Measurements from ENCODE around the gene ENO1. TPM values are rescaled to one million over a fixed set of nuclear protein-coding genes. Genes with fewer than 3 reads are reported as not detected.
"Not testable (repeated sequence)": the region's sequence is repeated elsewhere in the genome, so short reads cannot be mapped to it uniquely, and the experiment has no call there.

ENO1 gene
- total RNA-seq, 6 experiments from 2014 or later: 1,376 to 1,744 (median 1,709) TPM

GRCh38 chr1:8902765-8903164 is 24.3 kb upstream of the ENO1 start:
- peaks cover 6% of the 10 kb centered on the region; the same call in 1 of the 2 replicates for H3K9me3 Mint-ChIP-seq
- peaks cover 5% of the 10 kb centered on the region; the same call in 1 of the 2 replicates for H3K36me3 Mint-ChIP-seq (ENCODE audit: low read depth)
- H3K27ac Mint-ChIP-seq: peak overlapping the region; percentile 88
- H3K4me1 Mint-ChIP-seq (ENCODE audit: low read depth): peaks cover 55% of the 10 kb centered on the region
- peak; percentile 71 for DNase-seq
- TF ChIP-seq, protein P1, sequence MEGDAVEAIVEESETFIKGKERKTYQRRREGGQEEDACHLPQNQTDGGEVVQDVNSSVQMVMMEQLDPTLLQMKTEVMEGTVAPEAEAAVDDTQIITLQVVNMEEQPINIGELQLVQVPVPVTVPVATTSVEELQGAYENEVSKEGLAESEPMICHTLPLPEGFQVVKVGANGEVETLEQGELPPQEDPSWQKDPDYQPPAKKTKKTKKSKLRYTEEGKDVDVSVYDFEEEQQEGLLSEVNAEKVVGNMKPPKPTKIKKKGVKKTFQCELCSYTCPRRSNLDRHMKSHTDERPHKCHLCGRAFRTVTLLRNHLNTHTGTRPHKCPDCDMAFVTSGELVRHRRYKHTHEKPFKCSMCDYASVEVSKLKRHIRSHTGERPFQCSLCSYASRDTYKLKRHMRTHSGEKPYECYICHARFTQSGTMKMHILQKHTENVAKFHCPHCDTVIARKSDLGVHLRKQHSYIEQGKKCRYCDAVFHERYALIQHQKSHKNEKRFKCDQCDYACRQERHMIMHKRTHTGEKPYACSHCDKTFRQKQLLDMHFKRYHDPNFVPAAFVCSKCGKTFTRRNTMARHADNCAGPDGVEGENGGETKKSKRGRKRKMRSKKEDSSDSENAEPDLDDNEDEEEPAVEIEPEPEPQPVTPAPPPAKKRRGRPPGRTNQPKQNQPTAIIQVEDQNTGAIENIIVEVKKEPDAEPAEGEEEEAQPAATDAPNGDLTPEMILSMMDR (IDR thresholded peaks at IDR 0.05): peak; percentile 67
- no peaks in the 10 kb centered on the region for H3K27me3 Mint-ChIP-seq (ENCODE audit: insufficient read depth)
- H3K4me3 Mint-ChIP-seq: no peak overlapping the region

DNA sequence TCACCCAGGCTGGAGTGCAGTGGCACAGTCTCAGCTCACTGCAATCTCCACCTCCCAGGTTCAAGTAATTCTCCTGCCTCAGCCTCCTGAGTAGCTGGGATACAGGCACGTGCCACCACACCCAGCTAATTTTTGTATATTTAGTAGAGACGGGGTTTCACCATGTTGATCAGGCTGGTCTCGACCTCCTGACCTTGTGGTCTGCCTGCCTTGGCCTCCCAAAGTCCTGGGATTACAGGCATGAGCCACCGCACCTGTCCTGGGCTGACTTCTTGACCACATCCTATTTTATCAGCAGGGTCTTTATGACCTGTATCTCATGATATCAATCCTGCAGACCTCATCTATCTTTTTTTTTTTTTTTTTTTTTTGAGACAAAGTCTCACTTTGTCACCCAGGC is 22.2 kb upstream of the ENO1 start:
- not testable (repeated sequence) for H3K4me3 Mint-ChIP-seq; DNase-seq; H3K27me3 Mint-ChIP-seq (ENCODE audit: insufficient read depth); H3K9me3 Mint-ChIP-seq; H3K27ac Mint-ChIP-seq; H3K36me3 Mint-ChIP-seq (ENCODE audit: low read depth)
- peaks cover 51% of the 10 kb centered on the region for H3K4me1 Mint-ChIP-seq (ENCODE audit: low read depth)

GRCh38 chr1:8899046-8899445 is 20.6 kb upstream of the ENO1 start:
- peaks cover 5% of the 10 kb centered on the region; the same call in 1 of the 2 replicates for H3K36me3 Mint-ChIP-seq (ENCODE audit: low read depth)
- no peak overlapping the region for H3K27ac Mint-ChIP-seq
- no peaks in the 10 kb centered on the region for H3K27me3 Mint-ChIP-seq (ENCODE audit: insufficient read depth)
- DNase-seq: no peak
- TF ChIP-seq, protein P1 (IDR thresholded peaks at IDR 0.05): no peak
- no peak overlapping the region for H3K4me3 Mint-ChIP-seq
- H3K9me3 Mint-ChIP-seq: peaks cover 6% of the 10 kb centered on the region; the same call in 1 of the 2 replicates
- H3K4me1 Mint-ChIP-seq (ENCODE audit: low read depth): peaks cover 36% of the 10 kb centered on the region

GRCh38 chr1:8898418-8898817 is 19.9 kb upstream of the ENO1 start:
- H3K4me3 Mint-ChIP-seq; H3K27ac Mint-ChIP-seq; H3K9me3 Mint-ChIP-seq; DNase-seq; H3K27me3 Mint-ChIP-seq (ENCODE audit: insufficient read depth); H3K36me3 Mint-ChIP-seq (ENCODE audit: low read depth): not testable (repeated sequence)
- H3K4me1 Mint-ChIP-seq (ENCODE audit: low read depth): peaks cover 30% of the 10 kb centered on the region

DNA sequence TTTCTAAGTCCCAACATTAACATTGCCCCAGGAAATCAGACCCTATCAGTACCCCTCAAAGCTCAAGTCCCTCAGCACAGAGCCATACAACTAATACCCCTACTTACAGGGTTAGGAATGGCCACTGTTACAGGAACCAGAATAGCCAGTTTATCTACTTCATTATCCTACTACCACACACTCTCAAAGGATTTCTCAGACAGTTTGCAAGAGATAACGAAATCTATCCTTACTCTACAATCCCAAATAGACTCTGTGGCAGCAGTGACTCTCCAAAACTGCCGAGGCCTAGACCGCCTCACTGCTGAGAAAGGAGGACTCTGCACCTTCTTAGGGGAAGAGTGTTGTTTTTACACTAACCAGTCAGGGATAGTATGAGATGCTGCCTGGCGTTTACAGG is 19.0 kb upstream of the ENO1 start:
- peaks cover 20% of the 10 kb centered on the region for H3K4me1 Mint-ChIP-seq (ENCODE audit: low read depth)
- not testable (repeated sequence) for H3K36me3 Mint-ChIP-seq (ENCODE audit: low read depth); H3K27ac Mint-ChIP-seq; H3K9me3 Mint-ChIP-seq; H3K4me3 Mint-ChIP-seq; H3K27me3 Mint-ChIP-seq (ENCODE audit: insufficient read depth); DNase-seq

GRCh38 chr1:8896775-8897174 is 18.3 kb upstream of the ENO1 start:
- not testable (repeated sequence) for H3K9me3 Mint-ChIP-seq; H3K27ac Mint-ChIP-seq; H3K27me3 Mint-ChIP-seq (ENCODE audit: insufficient read depth); DNase-seq; H3K4me3 Mint-ChIP-seq; H3K36me3 Mint-ChIP-seq (ENCODE audit: low read depth)
- peaks cover 21% of the 10 kb centered on the region for H3K4me1 Mint-ChIP-seq (ENCODE audit: low read depth)

DNA sequence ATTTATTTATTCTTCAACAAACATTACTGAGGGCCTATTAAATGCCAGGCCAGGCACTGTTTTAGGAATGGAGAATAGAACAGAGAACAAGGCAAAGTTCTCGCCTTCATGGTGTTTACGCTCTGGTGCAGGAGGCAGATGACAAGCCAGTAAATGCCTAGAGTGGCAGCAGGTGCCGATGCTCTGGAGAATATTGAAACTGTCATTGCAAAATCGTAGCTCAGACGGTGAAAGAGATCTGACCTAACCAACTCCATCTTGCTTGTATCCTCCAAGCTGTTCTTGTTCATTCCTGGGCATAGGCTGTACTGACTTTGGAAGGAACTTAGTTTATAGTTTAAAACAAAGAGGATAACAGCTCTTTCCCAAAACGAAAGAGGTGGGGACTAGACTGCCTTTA is 13.5 kb upstream of the ENO1 start:
- no peak for DNase-seq
- Mint-ChIP-seq H3K4me1 (ENCODE audit: low read depth) (peaks cover 31% of the 10 kb centered on the region), H3K27ac (no peak overlapping the region; the same call in 1 of the 2 replicates), H3K36me3 (ENCODE audit: low read depth) (no peaks in the 10 kb centered on the region), H3K27me3 (ENCODE audit: insufficient read depth) (no peaks in the 10 kb centered on the region), H3K4me3 (no peak overlapping the region), H3K9me3 (no peaks in the 10 kb centered on the region)
- TF ChIP-seq, protein P1 (IDR thresholded peaks at IDR 0.05): no peak

DNA sequence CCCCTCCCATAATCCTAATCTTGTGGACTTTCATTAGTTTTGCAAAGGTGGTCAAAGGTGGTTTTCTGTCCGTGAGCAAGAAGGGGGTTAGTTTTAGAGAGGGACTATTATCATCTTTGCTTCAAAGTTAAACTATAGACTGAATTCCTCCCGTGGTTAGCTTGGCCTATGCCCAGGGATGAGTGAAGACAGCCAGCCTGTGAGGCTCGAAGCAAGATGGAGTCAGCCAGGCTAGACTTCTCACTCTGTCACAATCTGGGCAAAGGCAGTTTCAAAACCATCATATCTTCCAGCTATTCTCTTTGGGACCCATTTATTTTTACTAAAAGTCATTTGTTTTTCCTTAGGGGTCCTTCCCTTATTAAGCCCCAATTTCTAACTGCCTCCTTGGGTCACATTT is 12.9 kb upstream of the ENO1 start:
- no peaks in the 10 kb centered on the region for H3K27me3 Mint-ChIP-seq (ENCODE audit: insufficient read depth)
- no peak for DNase-seq
- H3K9me3 Mint-ChIP-seq: no peaks in the 10 kb centered on the region
- peaks cover 31% of the 10 kb centered on the region for H3K4me1 Mint-ChIP-seq (ENCODE audit: low read depth)
- TF ChIP-seq, protein P1 (IDR thresholded peaks at IDR 0.05): no peak
- H3K4me3 Mint-ChIP-seq: no peak overlapping the region
- no peaks in the 10 kb centered on the region for H3K36me3 Mint-ChIP-seq (ENCODE audit: low read depth)
- H3K27ac Mint-ChIP-seq: peak overlapping the region; percentile 51; the same call in 1 of the 2 replicates

Data from HFFc6 (cell line).